ENCODE data around the gene LPCAT4.
"Not testable (repeated sequence)": the region's sequence is repeated elsewhere in the genome, so short reads cannot be mapped to it uniquely, and the experiment has no call there.

GRCh38 chr15:34397637-34398259, 30.8 kb upstream of the LPCAT4 start:
- not testable (repeated sequence) for TF ChIP-seq CTCF (IDR thresholded peaks at IDR 0.05 in 4 of 5, conservative IDR thresholded peaks at IDR 0.05 in 1 of 5); POLR2A (IDR thresholded peaks at IDR 0.05)

Measured in gastrocnemius medialis (tissue), 4 donors.